HG03108 (cell line): ENCODE measurements around the gene TMEM250.

ENCODE experiments used
- ATAC-seq: cut with Tn5 transposase; IDR thresholded peaks from one replicate; pipeline ENCODE4 v1.9.1; 2021; ENCODE audit warnings: moderate library complexity; ENCODE audit not compliant: unreplicated experiment

TMEM250 gene

GRCh38 chr9:136085815-136086212 lies 32.9 kb downstream of the TMEM250 start:
- no peak for ATAC-seq

- ATAC-seq: no peak
These were observed 34.4 kb downstream of the TMEM250 start for GRCh38 chr9:136084063-136084944.

GRCh38 chr9:136083558-136084062 lies 35.1 kb downstream of the TMEM250 start:
- no peak for ATAC-seq

- ATAC-seq: no peak
These were observed 35.9 kb downstream of the TMEM250 start for GRCh38 chr9:136082496-136083361.

- ATAC-seq: no peak
These were observed 36.7 kb downstream of the TMEM250 start for GRCh38 chr9:136081826-136082495.

GRCh38 chr9:136081113-136081825 lies 37.4 kb downstream of the TMEM250 start:
- no peak for ATAC-seq

GRCh38 chr9:136080716-136081112 lies 38.0 kb downstream of the TMEM250 start:
- ATAC-seq: no peak

GRCh38 chr9:136079916-136080246 lies 38.8 kb downstream of the TMEM250 start:
- no peak for ATAC-seq

GRCh38 chr9:136079211-136079915 lies 39.3 kb downstream of the TMEM250 start:
- no peak for ATAC-seq

GRCh38 chr9:136078498-136079011 lies 40.1 kb downstream of the TMEM250 start:
- no peak for ATAC-seq

GRCh38 chr9:136078024-136078423 lies 40.7 kb downstream of the TMEM250 start:
- ATAC-seq: no peak

GRCh38 chr9:136077491-136077890 lies 41.2 kb downstream of the TMEM250 start:
- no peak for ATAC-seq

GRCh38 chr9:136075881-136076678 lies 42.6 kb downstream of the TMEM250 start:
- ATAC-seq: no peak

- no peak for ATAC-seq
These were observed 43.4 kb downstream of the TMEM250 start for GRCh38 chr9:136075134-136075841.

GRCh38 chr9:136074706-136075105 lies 44.0 kb downstream of the TMEM250 start:
- ATAC-seq: no peak
